Measurements from ENCODE around the gene NDRG3. TPM values are rescaled to one million over a fixed set of nuclear protein-coding genes. Genes with fewer than 3 reads are reported as not detected.

The NDRG3 gene
- total RNA-seq, 1 donor: 23.1 TPM

DNA sequence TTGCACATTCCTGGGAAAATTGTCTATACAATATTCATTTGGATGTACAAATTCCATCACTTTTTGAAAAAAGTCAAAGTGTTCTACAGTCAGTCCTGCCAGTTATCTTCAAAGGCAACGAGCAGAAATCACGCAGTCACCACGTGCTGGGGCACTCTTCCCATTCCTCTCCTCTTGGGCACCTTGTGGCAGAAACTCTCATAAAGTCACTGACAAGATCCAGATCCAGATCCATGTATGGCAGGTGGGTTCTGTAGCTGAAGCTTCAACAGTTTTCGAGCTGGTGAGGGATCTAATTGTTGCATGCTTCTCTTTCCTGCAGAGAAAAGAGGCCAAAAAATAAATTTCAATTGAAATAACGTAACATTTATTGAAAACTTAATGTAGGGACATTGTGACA, 6.7 kb upstream of the NDRG3 start:
- DNase-seq (ENCODE audit: low read depth): no peak
- TF ChIP-seq, protein P1, sequence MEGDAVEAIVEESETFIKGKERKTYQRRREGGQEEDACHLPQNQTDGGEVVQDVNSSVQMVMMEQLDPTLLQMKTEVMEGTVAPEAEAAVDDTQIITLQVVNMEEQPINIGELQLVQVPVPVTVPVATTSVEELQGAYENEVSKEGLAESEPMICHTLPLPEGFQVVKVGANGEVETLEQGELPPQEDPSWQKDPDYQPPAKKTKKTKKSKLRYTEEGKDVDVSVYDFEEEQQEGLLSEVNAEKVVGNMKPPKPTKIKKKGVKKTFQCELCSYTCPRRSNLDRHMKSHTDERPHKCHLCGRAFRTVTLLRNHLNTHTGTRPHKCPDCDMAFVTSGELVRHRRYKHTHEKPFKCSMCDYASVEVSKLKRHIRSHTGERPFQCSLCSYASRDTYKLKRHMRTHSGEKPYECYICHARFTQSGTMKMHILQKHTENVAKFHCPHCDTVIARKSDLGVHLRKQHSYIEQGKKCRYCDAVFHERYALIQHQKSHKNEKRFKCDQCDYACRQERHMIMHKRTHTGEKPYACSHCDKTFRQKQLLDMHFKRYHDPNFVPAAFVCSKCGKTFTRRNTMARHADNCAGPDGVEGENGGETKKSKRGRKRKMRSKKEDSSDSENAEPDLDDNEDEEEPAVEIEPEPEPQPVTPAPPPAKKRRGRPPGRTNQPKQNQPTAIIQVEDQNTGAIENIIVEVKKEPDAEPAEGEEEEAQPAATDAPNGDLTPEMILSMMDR (IDR thresholded peaks at IDR 0.05; ENCODE audit: insufficient read depth, low read length): no peak
- H3K4me3 ChIP-seq (ENCODE audit: low read depth, low read length): no peak overlapping the region

DNA sequence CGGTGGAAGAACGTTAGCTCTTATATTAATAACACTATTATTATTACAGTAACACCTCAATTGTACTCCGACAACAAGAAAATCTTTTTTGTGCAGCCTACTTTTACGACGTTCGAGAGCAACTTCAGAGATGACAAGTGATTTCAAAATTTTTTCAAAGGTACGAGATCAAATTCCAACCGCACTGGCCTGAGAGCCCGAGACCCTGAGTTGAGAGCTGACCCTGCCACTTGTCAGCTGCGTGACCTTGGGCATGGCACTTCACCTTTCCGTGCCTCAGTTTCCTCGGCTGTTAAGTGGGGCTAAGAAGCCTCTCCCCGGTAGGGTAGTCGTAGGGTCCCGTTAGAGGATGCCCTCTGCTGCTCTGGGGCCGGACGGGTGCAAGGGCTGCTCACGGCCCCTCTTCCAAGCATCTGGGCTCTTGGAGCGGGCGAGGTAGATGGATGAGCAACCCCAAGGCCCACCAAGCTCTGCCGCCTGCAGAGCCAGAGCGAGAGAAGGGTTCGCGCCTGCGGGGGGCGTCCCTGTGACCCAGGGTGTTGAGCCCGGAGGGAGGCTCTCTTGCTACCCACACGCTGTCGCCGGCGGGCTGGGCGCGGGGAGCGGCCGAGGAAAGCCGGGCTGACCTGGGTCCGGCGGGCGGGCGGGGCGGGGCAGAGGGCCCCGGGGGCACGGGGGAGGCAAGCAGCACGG, 510 bp downstream of the NDRG3 start:
- TF ChIP-seq, protein P1 (IDR thresholded peaks at IDR 0.05; ENCODE audit: insufficient read depth, low read length): no peak
- DNase-seq (ENCODE audit: low read depth): peak; percentile 22
- peak overlapping the region; percentile 80 for H3K4me3 ChIP-seq (ENCODE audit: low read depth, low read length)

GRCh38 chr20:36744764-36745191, 1.1 kb downstream of the NDRG3 start:
- DNase-seq (ENCODE audit: low read depth): peak; percentile 61
- peak overlapping the region; percentile 80 for H3K4me3 ChIP-seq (ENCODE audit: low read depth, low read length)
- TF ChIP-seq, protein P1 (IDR thresholded peaks at IDR 0.05; ENCODE audit: insufficient read depth, low read length): no peak

- TF ChIP-seq, protein P1 (IDR thresholded peaks at IDR 0.05; ENCODE audit: insufficient read depth, low read length): no peak
- no peak for DNase-seq (ENCODE audit: low read depth)
- no peak overlapping the region for H3K4me3 ChIP-seq (ENCODE audit: low read depth, low read length)
Observed at GRCh38 chr20:36744243-36744642, 1.6 kb downstream of the NDRG3 start.

DNA sequence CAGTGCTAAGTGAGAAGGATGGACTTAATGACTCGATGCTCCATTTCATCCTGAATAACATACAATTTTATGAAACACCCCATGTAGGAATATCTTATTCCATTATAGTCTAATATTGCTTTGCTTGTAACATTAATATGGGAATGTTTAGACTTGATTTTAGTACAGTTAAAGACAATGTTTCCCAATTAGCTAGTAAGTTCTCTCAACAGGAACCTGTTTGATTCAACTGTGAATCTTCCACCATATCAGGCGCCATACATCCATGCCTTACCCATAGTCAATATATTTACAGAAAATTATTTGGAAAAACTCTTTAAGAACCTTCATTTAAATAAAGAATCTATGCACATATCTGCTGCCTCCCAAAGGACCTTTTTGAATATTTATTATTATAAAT, 3.3 kb downstream of the NDRG3 start:
- TF ChIP-seq, protein P1 (IDR thresholded peaks at IDR 0.05; ENCODE audit: insufficient read depth, low read length): no peak
- no peak overlapping the region for H3K4me3 ChIP-seq (ENCODE audit: low read depth, low read length)
- DNase-seq (ENCODE audit: low read depth): no peak

- TF ChIP-seq, protein P1 (IDR thresholded peaks at IDR 0.05; ENCODE audit: insufficient read depth, low read length): no peak
- no peak for DNase-seq (ENCODE audit: low read depth)
- H3K4me3 ChIP-seq (ENCODE audit: low read depth, low read length): no peak overlapping the region
Observed at GRCh38 chr20:36741072-36741471, 4.8 kb downstream of the NDRG3 start.

DNA sequence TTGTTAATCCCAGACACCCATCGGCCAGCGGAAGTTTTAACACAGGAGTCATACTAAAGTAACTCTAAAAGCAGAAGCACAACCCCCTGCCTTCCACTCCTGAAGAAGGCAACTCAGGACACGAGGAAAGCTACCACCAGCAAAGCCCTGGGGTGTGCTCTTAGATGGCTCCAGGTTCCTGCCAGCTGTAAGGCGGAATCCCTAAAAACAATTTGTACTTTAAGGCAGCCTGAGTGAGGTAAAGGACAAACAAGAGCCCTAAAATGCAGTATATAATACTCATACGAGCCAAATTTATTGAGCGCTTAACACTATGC, 8.7 kb downstream of the NDRG3 start:
- TF ChIP-seq, protein P1 (IDR thresholded peaks at IDR 0.05; ENCODE audit: insufficient read depth, low read length): no peak
- DNase-seq (ENCODE audit: low read depth): no peak
- H3K4me3 ChIP-seq (ENCODE audit: low read depth, low read length): no peak overlapping the region
